ENCODE data around the gene DPH6.
"Not testable (repeated sequence)": the region's sequence is repeated elsewhere in the genome, so short reads cannot be mapped to it uniquely, and the experiment has no call there.

DNA sequence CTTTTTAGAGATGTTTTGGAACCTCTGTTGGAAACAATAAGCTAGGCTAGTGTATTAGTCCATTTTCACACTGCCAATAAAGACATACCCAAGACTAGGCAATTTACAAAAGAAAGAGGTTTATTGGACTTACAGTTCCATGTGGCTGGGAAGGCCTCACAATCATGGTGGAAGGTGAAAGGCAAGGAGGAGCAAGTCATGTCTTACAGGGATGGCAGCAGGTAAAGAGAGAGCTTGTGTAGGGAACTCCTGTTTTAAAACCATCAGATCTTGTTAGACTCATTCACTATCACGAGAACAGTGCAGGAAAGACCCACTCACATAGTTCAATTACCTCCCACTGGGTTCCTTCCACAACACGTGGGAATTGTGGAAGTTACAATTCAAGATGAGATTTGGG is 46.0 kb upstream of the DPH6 start:
- not testable (repeated sequence) for TF ChIP-seq CTCF, POLR2A (IDR thresholded peaks at IDR 0.05)
